NCI-H2227 (cell line): Measurements from ENCODE around the gene RADIL.
"Not testable (repeated sequence)": the region's sequence is repeated elsewhere in the genome, so short reads cannot be mapped to it uniquely, and the experiment has no call there.

Experiments
- DNase-seq: peaks from one replicate; lab custom pipeline; 2025; ENCODE audit not compliant: unreplicated experiment; lab: John Stamatoyannopoulos, UW

The RADIL gene

DNA sequence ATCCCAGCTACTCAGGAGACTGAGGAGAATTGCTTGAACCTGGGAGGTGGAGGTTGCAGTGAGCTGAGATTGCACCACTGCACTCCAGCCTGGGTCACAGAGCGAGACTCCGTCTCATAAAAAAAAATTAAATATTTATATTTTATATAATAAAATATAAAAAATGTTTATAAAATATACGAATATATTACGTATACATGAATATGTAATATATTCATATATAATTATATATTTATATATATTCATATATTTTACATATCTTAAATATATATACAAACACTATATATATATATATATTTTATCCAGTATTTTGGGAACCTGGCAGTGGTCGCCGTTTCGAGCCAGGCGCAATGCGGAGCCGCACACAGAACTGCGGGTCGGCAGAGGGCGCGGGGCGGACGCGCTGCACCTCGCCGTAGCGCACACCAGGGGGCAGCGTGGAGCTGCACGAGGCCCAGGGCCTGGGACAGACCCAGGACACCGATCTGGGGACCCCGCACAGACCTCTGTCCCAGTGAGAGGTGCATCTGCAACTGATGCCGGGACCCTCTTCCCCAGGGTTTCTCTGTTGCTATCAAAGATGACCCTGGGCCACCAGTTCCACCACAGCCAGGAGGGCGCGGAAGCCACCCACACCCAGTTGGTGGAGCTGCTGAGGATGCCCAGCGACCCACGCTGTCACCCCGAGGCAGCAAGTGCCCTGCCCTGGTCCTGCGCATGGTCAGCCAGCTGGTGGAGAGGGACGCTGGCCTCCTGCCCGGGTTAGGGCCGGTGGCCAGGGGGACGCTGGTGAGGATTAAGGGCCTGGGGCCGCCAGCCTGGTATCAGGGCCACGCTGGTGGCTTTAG, 85.4 kb downstream of the RADIL start:
- no peak for DNase-seq

DNA sequence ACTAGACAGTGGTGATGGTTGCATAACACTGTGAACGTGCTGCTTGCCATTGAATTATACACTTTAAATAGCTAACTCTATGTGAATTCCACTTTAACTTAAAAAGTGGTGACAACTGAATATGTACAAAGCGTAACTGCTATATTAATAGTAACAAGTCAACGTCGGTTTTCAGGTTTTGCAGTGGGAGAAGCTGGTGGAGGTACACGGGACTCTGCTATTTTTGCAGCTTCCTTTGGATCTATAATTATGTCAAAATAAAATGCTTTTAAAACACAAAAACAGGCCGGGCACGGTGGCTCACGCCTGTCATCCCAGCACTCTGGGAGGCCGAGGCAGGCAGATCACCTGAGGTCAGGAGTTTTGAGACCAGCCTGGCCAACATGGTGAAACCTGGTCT, 87.1 kb downstream of the RADIL start:
- no peak for DNase-seq

DNA sequence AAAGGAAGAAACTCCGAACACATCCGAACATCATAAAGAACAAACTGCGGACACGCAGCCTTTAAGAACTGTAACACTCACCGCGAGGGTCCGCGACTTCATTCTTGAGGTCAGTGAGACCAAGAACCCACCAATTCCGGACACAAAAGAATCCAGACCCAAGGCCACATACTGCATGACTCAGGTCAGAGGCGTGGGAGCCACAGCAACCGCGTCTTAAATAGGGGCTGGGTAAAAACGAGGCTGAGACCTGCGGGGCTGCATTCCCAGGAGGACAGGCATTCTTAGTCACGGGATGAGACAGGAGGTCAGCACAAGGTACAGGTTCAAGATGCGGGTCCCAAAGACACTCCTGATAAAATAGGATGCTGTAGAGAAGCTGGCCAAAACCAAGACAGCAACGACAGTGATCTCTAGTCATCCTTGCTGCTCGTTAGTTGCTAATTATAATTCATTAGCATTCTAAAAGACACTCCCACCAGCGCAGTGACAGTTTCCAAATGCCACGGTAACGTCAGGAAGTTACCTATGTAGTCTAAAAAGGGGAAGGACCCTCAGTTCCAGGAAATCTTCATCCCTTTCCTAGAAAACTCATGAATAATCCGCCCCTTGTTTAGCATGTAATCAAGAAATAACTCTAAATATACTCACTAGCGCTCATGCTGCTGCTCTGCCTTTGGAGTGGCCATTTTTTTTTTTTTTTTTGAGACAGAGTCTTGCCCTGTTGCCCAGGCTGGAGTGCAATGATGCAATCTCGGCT, 88.7 kb downstream of the RADIL start:
- no peak for DNase-seq

DNA sequence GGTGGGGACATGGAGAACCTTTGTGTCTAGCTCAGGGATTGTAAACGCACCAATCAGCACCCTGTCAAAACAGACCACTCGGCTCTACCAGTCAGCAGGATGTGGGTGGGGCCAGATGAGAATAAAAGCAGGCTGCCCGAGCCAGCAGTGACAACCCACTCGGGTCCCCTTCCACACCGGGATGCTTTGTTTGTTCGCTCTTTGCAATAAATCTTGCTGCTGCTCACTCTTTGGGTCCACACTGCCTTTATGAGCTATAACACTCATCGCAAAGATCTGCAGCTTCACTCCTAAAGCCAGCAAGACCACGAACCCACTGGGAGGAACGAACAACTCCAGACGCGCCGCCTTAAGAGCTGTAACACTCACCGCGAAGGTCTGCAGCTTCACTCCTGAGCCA, 89.3 kb downstream of the RADIL start:
- not testable (repeated sequence) for DNase-seq

DNA sequence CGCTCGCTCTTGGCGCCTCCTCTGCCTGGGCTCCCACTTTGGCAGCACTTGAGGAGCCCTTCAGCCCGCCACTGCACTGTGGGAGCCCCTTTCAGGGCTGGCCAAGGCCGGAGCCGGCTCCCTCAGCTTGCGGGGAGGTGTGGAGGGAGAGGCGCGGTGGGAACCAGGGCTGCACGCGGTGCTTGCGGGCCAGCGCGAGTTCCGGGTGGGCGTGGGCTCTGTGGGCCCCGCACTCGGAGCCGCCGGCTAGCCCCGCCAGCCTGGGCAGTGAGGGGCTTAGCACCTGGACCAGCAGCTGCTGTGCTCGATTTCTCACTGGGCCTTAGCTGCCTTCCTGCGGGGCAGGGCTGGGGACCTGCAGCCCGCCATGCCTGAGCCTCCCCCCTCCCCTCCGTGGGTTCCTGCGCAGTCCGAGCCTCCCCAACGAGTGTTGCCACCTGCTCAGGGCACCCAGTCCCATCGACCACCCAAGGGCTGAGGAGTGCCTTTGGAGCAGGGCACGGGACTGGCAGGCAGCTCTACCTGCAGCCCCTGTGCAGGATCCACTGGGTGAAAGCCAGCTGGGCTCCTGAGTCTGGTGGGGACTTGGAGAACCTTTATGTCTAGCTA, 90.0 kb downstream of the RADIL start:
- not testable (repeated sequence) for DNase-seq

DNA sequence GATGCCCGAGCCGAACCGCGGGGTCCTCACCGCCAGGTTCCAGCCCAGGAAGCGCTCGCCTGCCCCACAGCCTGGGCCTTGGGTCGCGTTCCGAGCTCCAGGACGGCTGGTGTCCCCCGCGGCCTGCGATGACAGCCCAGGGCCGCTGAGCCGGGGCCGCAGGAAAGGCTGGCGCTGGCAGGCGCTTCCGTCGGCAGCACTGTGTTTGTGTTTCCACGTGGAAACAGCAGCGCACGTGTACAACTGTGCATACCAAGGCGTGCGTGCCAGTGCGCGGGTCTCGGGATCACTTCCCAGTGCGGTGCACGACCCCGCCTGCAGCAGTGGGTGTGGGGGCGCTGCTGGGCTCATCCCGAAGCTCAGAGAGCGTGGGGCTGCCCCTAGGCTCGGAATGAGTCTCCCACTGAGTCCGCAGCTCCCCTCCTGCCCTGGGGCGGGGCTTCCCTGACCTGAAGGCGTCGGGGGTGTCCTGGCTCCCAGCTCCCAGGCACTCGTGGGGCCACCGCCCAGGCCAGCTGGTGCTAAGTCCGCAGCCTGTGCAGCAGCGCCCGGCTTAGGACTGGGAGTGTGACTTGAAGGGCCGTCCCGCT, 90.9 kb downstream of the RADIL start:
- DNase-seq: no peak

DNA sequence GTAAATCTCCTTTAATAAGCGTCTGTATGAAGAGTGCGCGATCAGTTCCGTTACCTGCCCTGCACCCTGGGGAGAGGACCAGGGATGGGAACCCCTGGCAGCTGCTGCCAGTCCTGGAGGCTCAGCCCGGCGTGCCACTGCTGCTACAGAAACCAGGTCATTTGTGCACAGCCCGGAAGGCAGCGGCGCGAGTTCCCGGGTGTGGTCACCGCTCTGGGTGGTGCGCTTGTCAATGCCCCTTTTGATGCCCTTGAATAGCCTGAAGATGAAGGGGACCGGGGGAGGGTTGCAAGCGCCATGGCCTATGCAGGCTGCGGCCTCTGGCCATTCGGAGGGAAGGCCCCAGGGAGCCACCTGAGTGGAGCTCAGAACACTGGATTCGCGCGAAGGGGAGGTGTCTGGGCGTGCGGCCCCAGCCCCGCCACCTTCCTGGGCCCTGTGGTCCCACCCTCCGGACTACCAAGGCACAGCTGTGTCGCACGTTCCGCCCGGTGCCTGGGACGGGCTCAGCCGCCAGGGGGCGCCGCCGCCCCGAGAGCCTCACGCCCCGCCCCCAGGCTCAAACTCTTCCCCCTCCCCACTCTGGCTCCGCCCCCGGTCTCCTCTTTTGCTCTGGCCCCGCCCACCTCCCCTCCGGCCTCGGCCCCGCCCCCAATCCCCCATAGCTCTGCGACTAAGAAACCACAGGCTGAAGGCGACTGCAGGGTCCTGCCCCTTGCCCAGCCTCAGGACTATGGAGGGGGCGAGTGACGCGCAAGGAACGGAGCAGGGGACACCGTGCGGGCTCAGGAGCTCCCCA, 91.6 kb downstream of the RADIL start:
- DNase-seq: no peak

DNA sequence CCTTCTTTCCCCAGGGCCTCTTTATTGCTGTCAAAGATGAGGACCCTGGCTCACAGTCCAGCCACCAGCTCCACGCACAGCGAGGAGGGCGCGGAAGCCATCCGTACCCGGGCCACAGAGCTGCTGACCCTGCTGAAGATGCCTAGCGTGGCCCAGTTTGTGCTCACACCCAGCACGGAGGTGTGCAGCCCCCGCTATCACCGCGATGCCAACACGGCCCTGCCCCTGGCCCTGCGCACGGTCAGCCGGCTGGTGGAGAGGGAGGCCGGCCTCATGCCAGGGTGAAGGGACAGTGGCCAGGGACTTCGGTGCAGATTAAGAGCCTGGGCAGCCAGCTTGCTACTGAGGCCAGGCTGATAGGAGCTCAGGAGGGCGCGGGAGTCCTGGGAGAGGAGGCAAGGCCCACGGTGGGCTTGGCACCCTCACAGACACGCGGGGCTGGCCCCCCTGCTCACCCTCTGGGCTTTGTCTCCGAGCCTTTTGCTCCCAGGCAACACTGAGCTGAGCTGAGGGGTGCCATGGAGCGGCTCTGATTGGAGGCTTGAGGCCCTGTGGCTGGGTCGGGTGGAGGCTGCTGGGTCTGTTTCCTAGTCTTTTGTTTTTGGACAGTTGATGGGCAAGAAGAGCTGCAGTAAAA, 92.3 kb downstream of the RADIL start:
- DNase-seq: no peak

DNA sequence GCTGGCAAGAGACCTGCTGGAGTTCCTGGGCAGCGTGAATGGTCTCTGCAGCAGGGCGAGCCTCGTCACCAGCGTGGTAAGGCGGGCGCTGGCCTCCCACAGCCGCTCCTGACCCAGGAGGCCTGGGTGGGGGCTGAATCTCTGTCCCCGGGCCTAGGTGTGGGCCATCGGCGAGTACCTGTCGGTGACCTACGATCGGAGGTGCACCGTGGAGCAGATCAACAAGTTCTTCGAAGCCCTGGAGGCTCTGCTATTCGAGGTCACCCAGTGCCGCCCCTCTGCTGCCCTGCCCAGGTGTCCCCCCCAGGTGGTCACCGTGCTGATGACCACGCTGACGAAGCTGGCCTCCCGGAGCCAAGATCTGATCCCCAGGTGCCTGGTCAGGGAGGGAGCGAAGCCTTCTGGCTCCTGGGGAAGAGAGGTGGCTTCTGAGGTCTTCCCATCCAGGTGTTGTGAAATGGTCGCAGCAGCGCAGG, 93.0 kb downstream of the RADIL start:
- DNase-seq: no peak

DNA sequence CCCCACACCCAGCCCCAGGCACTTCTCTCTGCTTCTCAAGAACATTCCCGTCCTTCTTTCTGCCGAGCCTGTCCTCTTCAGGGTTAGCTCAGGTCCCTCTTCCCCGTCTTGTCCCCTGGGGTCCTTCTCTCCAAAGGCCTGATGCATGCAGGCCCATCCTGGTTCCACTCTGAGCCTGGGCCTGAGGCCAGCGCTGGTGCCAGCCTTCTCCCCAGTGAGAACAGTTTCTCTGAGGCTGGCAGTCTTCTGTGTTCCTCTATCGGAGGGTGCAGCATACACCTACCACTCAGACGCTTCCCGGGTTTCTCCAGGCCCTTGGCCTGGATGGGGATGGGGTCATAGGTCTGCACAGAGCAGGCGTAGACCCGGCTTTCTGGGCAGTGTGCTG, 93.4 kb downstream of the RADIL start:
- no peak for DNase-seq

DNA sequence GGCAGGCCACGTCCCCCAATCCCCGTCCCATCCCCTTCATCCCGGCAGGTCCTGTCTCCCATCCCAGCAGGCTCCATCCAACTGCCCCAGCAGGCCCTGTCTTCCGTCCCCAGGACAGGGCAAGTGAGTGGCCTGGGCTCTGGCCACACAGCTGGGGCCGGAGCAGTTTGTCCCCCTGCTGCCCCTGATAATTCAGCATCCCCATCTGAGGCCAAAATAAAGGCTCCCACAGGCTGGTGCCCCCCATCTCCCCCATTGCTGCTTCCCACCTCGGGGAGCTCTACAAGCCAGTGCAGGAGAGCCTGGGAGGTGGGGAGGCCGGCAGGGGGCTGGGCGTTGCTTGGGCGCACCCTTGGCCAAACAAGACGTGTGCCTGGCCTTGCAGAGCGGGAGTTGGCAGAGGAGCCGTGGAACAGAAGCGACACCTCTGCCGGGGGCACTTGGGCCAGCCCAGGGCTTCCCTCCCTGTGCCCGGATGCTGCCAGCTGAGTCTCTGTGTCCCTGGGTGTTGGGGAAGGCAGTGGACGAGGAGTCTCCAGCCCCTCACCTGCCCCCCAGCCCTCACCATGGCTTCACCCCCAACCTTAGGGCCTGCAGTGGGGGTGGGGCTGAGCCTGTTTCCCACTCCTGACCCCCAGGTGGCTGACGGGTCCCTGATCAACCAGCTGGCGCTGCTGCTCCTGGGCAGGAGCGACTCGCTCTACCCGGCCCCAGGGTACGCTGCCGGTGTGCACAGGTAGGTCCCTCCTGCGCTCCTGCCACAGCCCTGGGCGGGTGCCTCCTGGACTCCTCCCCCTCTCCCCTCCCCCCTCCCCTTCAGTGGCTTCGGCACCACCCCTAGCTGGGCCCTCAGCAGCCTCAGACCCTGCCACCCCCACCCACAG, 94.1 kb downstream of the RADIL start:
- no peak for DNase-seq

DNA sequence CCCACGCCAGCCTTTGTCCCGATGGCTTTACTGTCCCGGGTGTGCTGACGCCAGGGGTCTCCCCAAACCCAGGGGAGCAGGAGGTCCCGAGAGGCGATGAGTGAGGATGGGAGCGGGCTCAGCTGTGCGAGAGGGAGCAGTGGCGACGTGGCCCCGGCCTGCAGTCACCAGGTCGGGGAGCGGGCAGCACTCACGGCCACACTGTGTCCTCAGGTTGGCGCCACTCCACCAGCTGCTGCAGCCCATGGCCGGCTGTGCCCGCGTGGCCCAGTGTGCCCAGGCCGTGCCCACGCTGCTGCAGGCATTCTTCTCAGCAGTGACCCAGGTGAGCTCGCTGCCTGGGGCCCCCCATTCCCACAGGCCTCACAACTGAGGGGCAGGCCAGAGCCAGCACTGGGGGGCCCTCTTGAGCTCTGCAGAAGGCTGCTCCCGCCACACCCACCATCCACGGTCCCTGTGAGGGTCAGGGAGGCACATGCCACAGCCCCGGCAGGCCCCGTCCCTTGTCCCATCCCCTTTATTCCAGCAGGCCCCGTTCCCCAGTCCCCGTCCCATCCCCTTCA, 94.8 kb downstream of the RADIL start:
- no peak for DNase-seq

DNA sequence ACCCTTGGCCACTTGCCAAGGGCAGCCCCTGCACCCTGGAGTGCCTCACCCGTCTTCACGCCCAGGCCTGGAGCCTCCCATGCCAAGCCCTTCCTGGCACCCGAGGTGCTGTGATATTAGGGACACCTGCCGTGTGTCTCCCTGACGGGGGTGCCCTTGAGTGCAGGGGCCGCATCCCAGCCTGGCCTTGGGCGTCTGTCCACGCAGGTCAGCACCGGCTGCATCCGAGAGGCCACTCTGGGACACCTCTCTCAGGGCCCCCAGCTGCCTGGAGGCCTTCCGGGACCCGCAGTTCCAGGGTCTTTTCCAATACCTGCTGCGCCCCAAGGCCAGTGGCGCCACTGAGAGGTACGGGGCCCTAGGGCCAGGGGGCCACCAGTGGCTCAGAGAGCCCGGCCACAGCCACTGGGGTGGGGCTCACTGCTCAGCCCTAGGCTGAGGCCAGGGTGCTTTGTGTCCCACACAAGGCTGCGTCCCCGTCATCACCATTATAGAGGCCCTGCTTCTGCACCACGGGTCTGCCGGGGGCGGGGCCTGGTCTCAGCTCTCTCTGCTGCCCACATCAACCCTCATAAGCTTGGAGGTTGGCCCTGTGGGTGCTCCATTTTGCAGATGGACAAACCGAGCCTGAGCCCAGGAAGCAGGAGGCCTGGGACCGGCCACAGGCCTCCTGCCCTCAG, 95.4 kb downstream of the RADIL start:
- DNase-seq: no peak

DNA sequence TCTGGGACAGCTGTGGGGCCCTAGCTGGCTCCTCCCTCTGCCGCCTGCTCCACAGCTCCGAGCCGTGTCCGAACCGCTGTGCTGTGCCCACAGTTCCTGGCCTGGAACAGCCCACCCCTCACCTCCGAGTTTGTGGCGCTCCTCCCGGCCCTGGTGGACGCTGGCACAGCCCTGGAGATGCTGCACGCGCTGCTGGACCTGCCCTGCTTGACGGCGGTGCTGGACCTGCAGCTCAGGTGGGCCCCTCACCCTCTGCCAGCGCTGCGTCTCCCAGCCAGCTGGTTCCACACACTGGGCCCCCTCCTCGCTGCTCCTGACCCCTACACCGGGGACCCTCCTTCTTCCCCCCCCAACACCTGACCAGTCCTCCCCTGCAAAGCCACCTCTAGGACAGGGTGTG, 96.0 kb downstream of the RADIL start:
- no peak for DNase-seq

DNA sequence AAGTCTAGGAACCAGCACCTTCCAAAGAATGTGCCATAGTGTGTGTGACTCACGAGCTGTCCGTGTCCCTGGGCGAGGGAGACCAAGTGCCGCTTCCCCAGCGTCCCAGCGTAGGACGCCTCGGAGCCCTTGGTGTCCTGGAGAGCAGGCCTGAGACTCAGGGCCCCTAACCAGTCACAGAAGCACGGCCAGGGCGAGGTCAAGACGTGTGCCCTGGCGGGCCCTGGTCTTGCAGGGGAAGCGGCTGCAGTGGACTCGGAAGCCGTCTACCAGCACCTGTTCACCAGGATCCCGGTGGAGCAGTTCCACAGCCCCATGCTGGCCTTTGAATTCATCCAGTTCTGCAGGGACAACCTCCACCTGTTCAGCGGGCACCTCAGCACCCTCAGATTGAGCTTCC, 97.5 kb downstream of the RADIL start:
- no peak for DNase-seq

DNA sequence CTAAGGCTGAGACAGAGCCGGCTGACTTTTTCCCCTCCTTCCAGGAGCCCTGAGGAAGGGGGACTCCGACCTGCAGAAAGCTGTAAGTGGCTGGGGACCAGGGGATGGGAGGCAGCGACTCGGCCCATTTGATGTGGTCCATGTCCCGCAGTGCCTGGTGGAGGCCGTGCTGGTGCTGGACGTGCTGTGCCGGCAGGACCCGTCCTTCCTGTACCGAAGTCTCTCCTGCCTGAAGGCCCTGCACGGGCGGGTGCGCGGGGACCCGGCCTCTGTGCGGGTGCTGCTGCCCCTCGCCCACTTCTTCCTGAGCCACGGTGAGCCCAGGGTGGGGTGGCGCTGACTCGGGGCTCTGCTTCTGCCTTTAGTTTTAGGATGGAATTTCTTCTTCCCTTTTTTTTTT, 98.1 kb downstream of the RADIL start:
- DNase-seq: no peak

DNA sequence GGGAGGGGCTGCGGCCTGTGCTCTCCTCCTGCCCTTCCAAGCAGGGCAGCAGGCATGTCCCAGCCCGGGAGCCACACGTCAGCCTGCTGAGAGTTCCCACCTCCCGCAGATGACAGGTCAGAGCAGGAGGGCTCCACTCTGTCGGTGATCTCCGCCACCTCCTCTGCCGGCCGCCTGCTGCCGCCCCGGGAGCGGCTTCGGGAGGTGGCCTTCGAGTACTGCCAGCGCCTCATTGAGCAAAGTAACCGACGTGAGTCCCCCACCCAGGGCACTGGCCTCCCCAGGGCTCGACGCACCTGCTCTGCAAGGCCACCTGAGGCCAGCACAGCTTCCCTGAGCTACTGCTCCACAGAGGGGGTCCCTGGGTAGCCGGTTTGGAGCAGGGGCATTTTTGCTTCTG, 98.7 kb downstream of the RADIL start:
- no peak for DNase-seq

DNA sequence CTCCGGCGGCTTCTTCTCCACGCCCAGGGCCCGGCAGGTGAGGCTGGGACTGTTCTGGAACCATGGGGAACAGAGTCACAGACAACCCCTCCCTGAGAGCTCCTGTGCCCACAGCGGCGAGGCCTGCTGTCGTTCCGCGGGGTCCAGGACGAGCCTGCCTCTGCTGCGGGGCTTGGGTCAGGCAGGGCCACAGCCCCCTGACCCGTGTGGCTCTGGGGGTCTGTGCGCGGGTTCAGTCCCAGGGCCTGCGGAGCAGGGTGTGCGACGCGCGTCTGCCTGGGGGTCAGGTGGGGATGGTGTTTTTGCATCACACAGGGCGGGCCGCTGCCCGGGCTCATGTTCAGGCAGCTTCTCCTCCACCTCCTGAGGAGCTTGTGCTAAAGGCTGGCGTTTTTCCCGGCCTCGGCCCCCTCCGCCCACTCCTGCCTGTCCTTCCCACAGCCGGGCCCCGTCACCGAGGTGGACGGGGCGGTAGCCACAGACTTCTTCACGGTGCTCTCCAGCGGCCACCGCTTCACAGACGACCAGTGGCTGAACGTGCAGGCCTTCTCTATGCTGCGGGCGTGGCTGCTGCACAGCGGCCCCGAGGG, 99.7 kb downstream of the RADIL start:
- DNase-seq: no peak
